GM12878 (cell line): ENCODE results near the gene RBPMS2. TPM values are rescaled to one million over a fixed set of nuclear protein-coding genes. Genes with fewer than 3 reads are reported as not detected.
"Not testable (repeated sequence)": the region's sequence is repeated elsewhere in the genome, so short reads cannot be mapped to it uniquely, and the experiment has no call there.

Source experiments
- ATAC-seq: fragments of 200-7000 bp; cut with Tn5 transposase; 3 replicates; pipeline ENCODE4 v1.9.1; 2020; ENCODE audit warnings: mild to moderate bottlenecking, moderate library complexity
- BruUV-seq: library from RNA; stranded (reverse); fragments of 400-500 nt; replicated peaks from 2 replicates; lab custom pipeline; 2021; lab: Mats Ljungman, UMichigan
- CTCF ChIA-PET: fragments of 300-600 bp; sonication (Branson Sonifier 250); formaldehyde crosslinking; extraction: SDS; loops from one replicate; lab custom pipeline; 2021; ENCODE audit warnings: inconsistent platforms; lab: Yijun Ruan, JAX
- POLR2A ChIA-PET: fragments of 350-600 bp; formaldehyde crosslinking; extraction: SDS; loops from one replicate; lab custom pipeline; 2021; ENCODE audit warnings: inconsistent platforms; lab: Charles Lee
- RAD21 ChIA-PET: fragments of 300-600 bp; sonication (Branson Sonifier 250); formaldehyde crosslinking; loops from one replicate; lab custom pipeline; 2023; ENCODE audit warnings: antibody characterized with exemption; ENCODE audit not compliant: unreplicated experiment; lab: Charles Lee
- SMC1A ChIA-PET: fragments of 300-600 bp; sonication (Branson Sonifier 250); formaldehyde crosslinking; loops from one replicate; lab custom pipeline; 2023; ENCODE audit not compliant: unreplicated experiment, uncharacterized antibody; lab: Charles Lee
- DNase-seq: peaks from one replicate; pipeline ENCODE4 v3.0.0-alpha.2; 2011; ENCODE audit warnings: low read depth, low spot score
- FAIRE-seq: peaks from 3 replicates; lab custom pipeline; 2011; peaks lifted over from hg19 to GRCh38; lab: Jason Lieb, UNC
- H2AFZ ChIP-seq: 2 replicates; pipeline ENCODE4 v1.6.0; 2011; ENCODE audit warnings: low read depth, low read length, control low read depth; ENCODE audit not compliant: control insufficient read depth
- H3K27ac ChIP-seq: 2 replicates; pipeline ENCODE4 v1.5.1; 2011; ENCODE audit warnings: control low read depth; ENCODE audit not compliant: control insufficient read depth, insufficient read depth
- H3K27me3 ChIP-seq, 2 experiments: replicated peaks in 1 of 2; 2 replicates each; pipeline versions ENCODE4 v1.6.0 to v1.6.1; 2011; ENCODE audit warnings: low read length in 1 of 2; ENCODE audit not compliant: control insufficient read depth in 2 of 2, insufficient read depth in 2 of 2
- H3K36me3 ChIP-seq, 2 experiments: 2 replicates each; pipeline ENCODE4 v1.5.1; 2011; ENCODE audit warnings: low read length in 1 of 2; ENCODE audit not compliant: control insufficient read depth in 2 of 2, insufficient read depth in 2 of 2
- H3K4me1 ChIP-seq: 2 replicates; pipeline ENCODE4 v1.6.1; 2011; ENCODE audit warnings: mild to moderate bottlenecking, low read length, moderate library complexity, mixed read lengths; ENCODE audit not compliant: control insufficient read depth, insufficient read depth
- H3K4me2 ChIP-seq: 2 replicates; pipeline ENCODE4 v1.6.0; 2011; ENCODE audit warnings: control low read depth; ENCODE audit not compliant: control insufficient read depth, insufficient read depth
- H3K4me3 ChIP-seq: fragments of 200-600 bp; sonication (generic); 2 replicates; pipeline ENCODE4 v1.5.1; 2016
- H3K79me2 ChIP-seq: 2 replicates; pipeline ENCODE4 v1.6.0; 2011; ENCODE audit warnings: low read length; ENCODE audit not compliant: control insufficient read depth, insufficient read depth
- H3K9ac ChIP-seq: 2 replicates; pipeline ENCODE4 v1.8.0; 2011; ENCODE audit warnings: low read length, control low read depth, mixed read lengths; ENCODE audit not compliant: control insufficient read depth, insufficient read depth
- H3K9me3 ChIP-seq: replicated peaks from 3 replicates; pipeline ENCODE4 v1.5.1; 2011; ENCODE audit warnings: mild to moderate bottlenecking, low read length; ENCODE audit not compliant: control insufficient read depth, insufficient read depth
- H4K20me1 ChIP-seq: 2 replicates; pipeline ENCODE4 v1.6.0; 2011; ENCODE audit not compliant: control insufficient read depth, insufficient read depth
- ATF2 ChIP-seq: IDR thresholded peaks from 2 replicates; pipeline ENCODE4 v1.6.1; 2012; ENCODE audit warnings: low read length, inconsistent platforms
- BCL3 ChIP-seq: IDR thresholded peaks from 2 replicates; pipeline ENCODE4 v1.6.1; 2011; ENCODE audit warnings: borderline replicate concordance, low read depth, mild to moderate bottlenecking, moderate library complexity, low read length; ENCODE audit not compliant: insufficient read depth, poor library complexity, severe bottlenecking
- CBFB ChIP-seq: IDR thresholded peaks from 2 replicates; pipeline ENCODE4 v1.6.1; 2016; ENCODE audit warnings: antibody characterized with exemption, low read depth
- CHD2 ChIP-seq: IDR thresholded peaks from 2 replicates; pipeline ENCODE4 v1.6.1; 2011; ENCODE audit warnings: low read depth, low read length, improper control_type of control experiment, borderline replicate concordance
- KDM1A ChIP-seq: fragments of 200-600 bp; sonication (generic); IDR thresholded peaks from 2 replicates; pipeline ENCODE4 v1.6.1; 2016; ENCODE audit warnings: borderline replicate concordance
- MYC ChIP-seq: IDR thresholded peaks from 2 replicates; pipeline ENCODE4 v1.6.1; 2011; ENCODE audit warnings: mild to moderate bottlenecking, low read length, moderate library complexity, inconsistent platforms; ENCODE audit not compliant: insufficient read depth, insufficient replicate concordance, insufficient read length, severe bottlenecking
- NBN ChIP-seq: fragments of 450-650 bp; IDR thresholded peaks from 2 replicates; pipeline ENCODE4 v1.6.1; 2016
- NFIC ChIP-seq: IDR thresholded peaks from 2 replicates; pipeline ENCODE4 v1.6.1; 2012; ENCODE audit warnings: low read depth, mild to moderate bottlenecking, inconsistent platforms, low read length, moderate library complexity
- NFXL1 ChIP-seq: fragments of 450-650 bp; IDR thresholded peaks from 2 replicates; pipeline ENCODE4 v1.6.1; 2017; ENCODE audit warnings: antibody characterized with exemption, mild to moderate bottlenecking, borderline replicate concordance
- SMAD1 ChIP-seq: fragments of 450-650 bp; IDR thresholded peaks from 2 replicates; pipeline ENCODE4 v1.6.1; 2018; ENCODE audit warnings: mild to moderate bottlenecking, low read depth; ENCODE audit not compliant: partially characterized antibody
- SMARCA5 ChIP-seq: fragments of 450-650 bp; IDR thresholded peaks from 2 replicates; pipeline ENCODE4 v1.6.1; 2017; ENCODE audit warnings: mild to moderate bottlenecking
- TCF3 ChIP-seq: IDR thresholded peaks from 2 replicates; pipeline ENCODE4 v1.6.1; 2012; ENCODE audit warnings: low read depth, mild to moderate bottlenecking, low read length, borderline replicate concordance; ENCODE audit not compliant: insufficient read depth
- WGBS: methylation state at CpG from one replicate; pipeline ENCODE4 v1.1.6; 2016; ENCODE audit warnings: low lambda C conversion rate; ENCODE audit not compliant: insufficient replicate concordance, insufficient coverage; ENCODE audit errors: missing lambda C conversion rate; 5-methylcytosine and 5-hydroxymethylcytosine counted together
- in situ Hi-C: fragments of 300-500 bp; cut with MboI; formaldehyde crosslinking; loops from 9 replicates; pipeline ENCODE4 v1.14.3; 2018; ENCODE audit warnings: mixed read lengths
- intact Hi-C: fragments of 100-400 bp; cut with micrococcal nuclease; formaldehyde crosslinking; loops from one replicate; pipeline ENCODE4 v1.14.2; 2022; ENCODE audit not compliant: unreplicated experiment
- polyA plus RNA-seq, 11 experiments: library from polyadenylated mRNA; depleted of rRNA in 4 of 11; unstranded in 6 of 11; stranded (reverse) in 5 of 11; fragments of >200 nt; fragmentation: Nextera tagmentation in 4 of 11; fragmentation: Illumina TruSeq in 1 of 11; extraction: Ambion mirVana in 4 of 11; extraction: Trizol in 1 of 11; gene quantifications; 1 replicate in 1 of 11; 2 replicates in 10 of 11; pipeline versions ENCODE4 v1.2.1 to v1.2.3, GENCODE V29; 2011 to 2016; ENCODE audit warnings: inconsistent platforms in 2 of 11, missing spikeins in 2 of 11, low read depth in 1 of 11
- total RNA-seq, 4 experiments: library from RNA; depleted of rRNA in 3 of 4; stranded (reverse); fragments of >200 nt in 3 of 4; fragmentation: Illumina TruSeq in 1 of 4; extraction: Trizol in 1 of 4; gene quantifications; 2 replicates each; pipeline versions ENCODE4 v1.2.1 to v1.2.3, GENCODE V29; 2013 to 2021

The RBPMS2 gene
- total and polyA plus RNA-seq, 10 of the 15 experiments (the other 5 are each of a cell fraction or from before 2014, with no cell fraction given) = 0.06 to 0.31 (median 0.19) TPM; not detected in 3

- DNase-seq (no peak), FAIRE-seq (no peak), ATAC-seq (no peak)
- Histone ChIP-seq H4K20me1 (no peaks in the 10 kb centered on the region), H3K4me2 (no peak overlapping the region), H3K4me1 (no peaks in the 10 kb centered on the region), H3K4me3 (no peak overlapping the region), H3K9ac (no peak overlapping the region), H3K79me2 (no peaks in the 10 kb centered on the region), H2AFZ (no peak overlapping the region), H3K27me3 (no peaks in the 10 kb centered on the region; a peak in 1 of 4 replicates), H3K9me3 (no peaks in the 10 kb centered on the region), H3K36me3 (no peaks in the 10 kb centered on the region), H3K27ac (no peak overlapping the region)
- RAD21 ChIA-PET = interaction anchor here (0.8 to 6.3 kb wide), 4 partner anchors 10 to 152 kb away, joined by 3 to 97 read pairs (median 15); no protein-coding TSS in a partner anchor
- WGBS = 77% methylated on average over 8 of the region's 8 CpGs
- in situ Hi-C loops = no loop called here
- TF ChIP-seq NFIC = no peak
- no peak for TF ChIP-seq CHD2
- no peak for TF ChIP-seq SMAD1
- TF ChIP-seq TCF3 = no peak
- no peak for TF ChIP-seq ATF2
- TF ChIP-seq CBFB = no peak
- TF ChIP-seq SMARCA5 = no peak
- no peak for TF ChIP-seq NBN
- TF ChIP-seq BCL3 = no peak
- TF ChIP-seq KDM1A = no peak
- TF ChIP-seq NFXL1 = no peak
- TF ChIP-seq MYC = no peak
- BruUV-seq = no TSS peak
- intact Hi-C loops = no loop called here
- CTCF ChIA-PET = interaction anchor here (1.1 to 20.1 kb wide), 6 partner anchors 10 to 164 kb away, joined by 3 to 529 read pairs (median 9); no protein-coding TSS in a partner anchor
- POLR2A ChIA-PET = interaction anchor here (0.5 to 1.0 kb wide), 3 partner anchors 10 to 95 kb away, joined by 3 to 4 read pairs (median 3); no protein-coding TSS in a partner anchor
- SMC1A ChIA-PET = interaction anchor here (1.1 to 22.7 kb wide), 8 partner anchors 11 to 198 kb away, joined by 3 to 308 read pairs (median 5); no protein-coding TSS in a partner anchor
Observed at GRCh38 chr15:64742385-64742784, 33.0 kb downstream of the RBPMS2 start.

- POLR2A ChIA-PET = interaction anchor here (0.5 to 1.9 kb wide), 5 partner anchors 11 to 162 kb away, joined by 3 to 6 read pairs (median 4); no protein-coding TSS in a partner anchor
- CTCF ChIA-PET = interaction anchor here (0.6 to 20.1 kb wide), 9 partner anchors 8 to 164 kb away, joined by 3 to 529 read pairs (median 9); no protein-coding TSS in a partner anchor
- FAIRE-seq, DNase-seq, H3K4me2 ChIP-seq, H3K9me3 ChIP-seq, H3K79me2 ChIP-seq, H3K9ac ChIP-seq, H3K4me3 ChIP-seq, H3K27me3 ChIP-seq, BruUV-seq, H3K36me3 ChIP-seq, H4K20me1 ChIP-seq, ATAC-seq, intact Hi-C loops, H2AFZ ChIP-seq, H3K27ac ChIP-seq, in situ Hi-C loops, H3K4me1 ChIP-seq: not testable (repeated sequence)
- SMC1A ChIA-PET = interaction anchor here (1.1 to 22.7 kb wide), 7 partner anchors 9 to 199 kb away, joined by 3 to 308 read pairs (median 4); no protein-coding TSS in a partner anchor
- RAD21 ChIA-PET = interaction anchor here (1.3 to 6.3 kb wide), 6 partner anchors 60 to 152 kb away, joined by 3 to 97 read pairs (median 5); no protein-coding TSS in a partner anchor
- WGBS = 89% methylated on average over 11 of the region's 16 CpGs
Observed at GRCh38 chr15:64741708-64742107, 33.7 kb downstream of the RBPMS2 start.
